Glutamatergic neuron (in vitro differentiated cells): Measurements from ENCODE around the gene HSD17B13. TPM values are rescaled to one million over a fixed set of nuclear protein-coding genes. Genes with fewer than 3 reads are reported as not detected.

Source experiments
- DNase-seq: peaks from one replicate; pipeline ENCODE4 v3.0.0; 2022
- H3K27ac Mint-ChIP-seq: one replicate; pipeline ENCODE4 v1.8.0; 2020; ENCODE audit warnings: mild to moderate bottlenecking, mixed read lengths, inconsistent platforms; ENCODE audit not compliant: unreplicated experiment
- H3K27me3 Mint-ChIP-seq: one replicate; pipeline ENCODE4 v1.8.0; 2020; ENCODE audit warnings: mild to moderate bottlenecking, moderate library complexity, mixed read lengths, inconsistent platforms; ENCODE audit not compliant: unreplicated experiment
- H3K36me3 Mint-ChIP-seq: one replicate; pipeline ENCODE4 v1.8.0; 2020; ENCODE audit warnings: mild to moderate bottlenecking, mixed read lengths, inconsistent platforms; ENCODE audit not compliant: unreplicated experiment
- H3K4me1 Mint-ChIP-seq: one replicate; pipeline ENCODE4 v1.8.0; 2020; ENCODE audit warnings: mild to moderate bottlenecking, low read depth, mixed read lengths, inconsistent platforms; ENCODE audit not compliant: unreplicated experiment
- H3K4me3 Mint-ChIP-seq: one replicate; pipeline ENCODE4 v1.8.0; 2020; ENCODE audit warnings: mild to moderate bottlenecking, mixed read lengths, inconsistent platforms; ENCODE audit not compliant: unreplicated experiment
- H3K9me3 Mint-ChIP-seq: one replicate; pipeline ENCODE4 v1.8.0; 2020; ENCODE audit warnings: mild to moderate bottlenecking, moderate library complexity, mixed read lengths, inconsistent platforms; ENCODE audit not compliant: unreplicated experiment
- CTCF ChIP-seq: fragments of 200-600 bp; sonication (generic); IDR thresholded peaks from one replicate; pipeline ENCODE4 v1.5.0; 2021; ENCODE audit not compliant: partially characterized antibody, unreplicated experiment
- long read RNA-seq: library from polyadenylated mRNA; unstranded; transcript quantifications from one replicate; pipeline ENCODE4 v2.0.0, GENCODE V29; 2020; ENCODE audit not compliant: unreplicated experiment
- total RNA-seq: library from RNA; stranded (reverse); fragmentation: NEBNext Ultra II Directional; extraction: Animal tissue kit (Norgen Biotek cat#: 25700); gene quantifications from one replicate; pipeline ENCODE4 v1.2.1, GENCODE V29; 2021; ENCODE audit not compliant: unreplicated experiment

HSD17B13 gene
- 0.25 TPM for total RNA-seq
- long read RNA-seq = 0 reads

GRCh38 chr4:87322754-87323153, at the start of gene HSD17B13:
TSS of gene HSD17B13 (minus strand) at chr4:87322882. CDS start at chr4:87322841, 41 bp downstream.
- no peak for DNase-seq
- Mint-ChIP-seq H3K9me3 (no peaks in the 10 kb centered on the region), H3K36me3 (no peaks in the 10 kb centered on the region), H3K4me1 (no peaks in the 10 kb centered on the region), H3K4me3 (no peak within 1 kb of the TSS), H3K27me3 (no peaks in the 10 kb centered on the region), H3K27ac (no peak within 1 kb of the TSS)
- no peak for TF ChIP-seq CTCF

GRCh38 chr4:87370068-87370467, 47.4 kb upstream of the HSD17B13 start:
- no peaks in the 10 kb centered on the region for H3K27me3 Mint-ChIP-seq
- no peak for DNase-seq
- H3K4me3 Mint-ChIP-seq = no peak overlapping the region
- no peaks in the 10 kb centered on the region for H3K9me3 Mint-ChIP-seq
- no peak overlapping the region for H3K27ac Mint-ChIP-seq
- H3K36me3 Mint-ChIP-seq = peaks cover 8% of the 10 kb centered on the region
- no peaks in the 10 kb centered on the region for H3K4me1 Mint-ChIP-seq
- TF ChIP-seq CTCF = no peak

GRCh38 chr4:87366521-87367162, 44.0 kb upstream of the HSD17B13 start:
- no peak for DNase-seq
- no peak overlapping the region for H3K4me3 Mint-ChIP-seq
- H3K27me3 Mint-ChIP-seq = no peaks in the 10 kb centered on the region
- no peak for TF ChIP-seq CTCF
- H3K36me3 Mint-ChIP-seq = peaks cover 8% of the 10 kb centered on the region
- H3K27ac Mint-ChIP-seq = no peak overlapping the region
- no peaks in the 10 kb centered on the region for H3K4me1 Mint-ChIP-seq
- H3K9me3 Mint-ChIP-seq = no peaks in the 10 kb centered on the region

- H3K4me1 Mint-ChIP-seq = no peaks in the 10 kb centered on the region
- no peak for DNase-seq
- no peak for TF ChIP-seq CTCF
- H3K36me3 Mint-ChIP-seq = peaks cover 8% of the 10 kb centered on the region
- no peaks in the 10 kb centered on the region for H3K27me3 Mint-ChIP-seq
- no peak overlapping the region for H3K4me3 Mint-ChIP-seq
- no peak overlapping the region for H3K27ac Mint-ChIP-seq
- no peaks in the 10 kb centered on the region for H3K9me3 Mint-ChIP-seq
Measured at GRCh38 chr4:87365348-87365747, 42.7 kb upstream of the HSD17B13 start.

GRCh38 chr4:87363552-87363951, 40.9 kb upstream of the HSD17B13 start:
- no peak for DNase-seq
- H3K36me3 Mint-ChIP-seq = peaks cover 8% of the 10 kb centered on the region
- H3K4me3 Mint-ChIP-seq = no peak overlapping the region
- H3K27ac Mint-ChIP-seq = no peak overlapping the region
- TF ChIP-seq CTCF = no peak
- H3K4me1 Mint-ChIP-seq = peaks cover 2% of the 10 kb centered on the region
- H3K9me3 Mint-ChIP-seq = no peaks in the 10 kb centered on the region
- H3K27me3 Mint-ChIP-seq = no peaks in the 10 kb centered on the region
